Activated CD8-positive, alpha-beta T cell treated with anti-CD3 and anti-CD28 coated beads, Interleukin-2, amount 10 ng/mL, durations not matched to agents 7 days and 5 days (primary cell): Measurements from ENCODE around the gene SAA1. TPM values are rescaled to one million over a fixed set of nuclear protein-coding genes. Genes with fewer than 3 reads are reported as not detected.
A peak's percentile ranks its signal among the peaks of the same experiment; 100 is the strongest.

Source experiments
- ATAC-seq: fragments of 150-1000 bp; cut with Tn5 transposase; one replicate; pipeline ENCODE4 v1.10.0; 2021; ENCODE audit warnings: moderate library complexity
- CTCF ChIA-PET: fragments of 350-600 bp; sonication (Branson Sonifier 250); formaldehyde crosslinking; loops from one replicate; lab custom pipeline; 2021; ENCODE audit warnings: antibody characterized with exemption; lab: Charles Lee
- POLR2A ChIA-PET: fragments of 350-600 bp; sonication (Branson Sonifier 250); formaldehyde crosslinking; loops from one replicate; lab custom pipeline; 2021; ENCODE audit warnings: antibody characterized with exemption; lab: Charles Lee
- DNase-seq: peaks from one replicate; pipeline ENCODE4 v3.0.0-alpha.2; 2020
- H3K27ac Mint-ChIP-seq: one replicate; pipeline ENCODE4 v1.8.0; 2021; ENCODE audit warnings: mild to moderate bottlenecking, mixed read lengths
- H3K27me3 Mint-ChIP-seq: one replicate; pipeline ENCODE4 v1.8.0; 2021; ENCODE audit warnings: low read depth, mixed read lengths
- H3K36me3 Mint-ChIP-seq: one replicate; pipeline ENCODE4 v1.8.0; 2021; ENCODE audit warnings: low read depth, mixed read lengths
- H3K4me1 Mint-ChIP-seq: one replicate; pipeline ENCODE4 v1.8.0; 2021; ENCODE audit warnings: low read depth, mixed read lengths
- H3K4me3 Mint-ChIP-seq: one replicate; pipeline ENCODE4 v1.8.0; 2021; ENCODE audit warnings: mild to moderate bottlenecking, mixed read lengths
- H3K9me3 Mint-ChIP-seq: one replicate; pipeline ENCODE4 v1.8.0; 2022; ENCODE audit warnings: mixed read lengths; ENCODE audit not compliant: insufficient read depth
- total RNA-seq, 2 experiments: library from RNA; stranded (reverse); gene quantifications; one replicate each; pipeline ENCODE4 v1.2.3, GENCODE V29; 2021

The SAA1 gene
- total RNA-seq, 2 experiments from 2014 or later: not detected

DNA sequence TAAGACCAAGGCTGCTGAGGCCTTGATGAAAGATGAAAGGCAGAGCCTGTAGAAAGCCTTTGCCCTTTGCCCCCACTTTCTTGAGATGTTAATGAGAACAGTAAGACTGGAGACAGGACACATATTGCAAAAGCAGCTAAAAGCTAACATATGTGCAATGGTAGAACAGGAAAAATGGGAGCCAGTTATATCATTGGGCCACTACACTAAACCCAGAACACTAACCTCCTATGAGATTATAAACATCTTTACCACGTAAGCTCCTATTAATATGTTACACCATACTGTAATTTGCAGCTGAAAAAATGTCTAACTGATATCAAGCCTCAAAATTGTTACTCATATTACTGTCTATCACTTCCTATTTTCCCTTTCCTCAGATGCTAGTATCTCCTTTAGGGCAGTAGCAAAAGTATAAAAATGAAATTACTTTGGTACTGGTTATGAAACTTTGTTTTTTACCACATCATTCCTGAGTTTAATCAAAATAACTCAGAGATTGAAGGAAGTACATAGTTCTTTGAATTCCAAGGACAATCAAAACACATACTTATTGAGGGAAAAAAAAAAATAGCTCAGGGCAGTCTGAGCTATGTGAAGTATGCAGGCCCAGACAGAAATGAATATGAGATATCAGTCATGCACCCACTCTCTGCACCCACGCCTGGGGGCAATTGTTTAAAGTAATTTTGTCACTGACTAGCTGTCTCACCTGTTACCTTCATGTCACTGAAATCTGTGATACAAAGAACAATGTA, 46.8 kb downstream of the SAA1 start:
- H3K4me3 Mint-ChIP-seq: no peak overlapping the region
- ChIA-PET POLR2A (interaction anchor here (1.7 kb wide), 1 partner anchor 9 kb away, joined by 8 read pairs; the partner anchor contains the start of genes GTF2H1 and HPS5), CTCF (no interaction called here)
- ATAC-seq (no peak), DNase-seq (no peak)
- H3K4me1 Mint-ChIP-seq: peaks cover 1% of the 10 kb centered on the region
- H3K9me3 Mint-ChIP-seq: no peaks in the 10 kb centered on the region
- peak overlapping the region; percentile 22 for H3K27ac Mint-ChIP-seq
- no peaks in the 10 kb centered on the region for H3K27me3 Mint-ChIP-seq
- H3K36me3 Mint-ChIP-seq: peaks cover 34% of the 10 kb centered on the region

- no peak overlapping the region for H3K4me3 Mint-ChIP-seq
- CTCF ChIA-PET: interaction anchor here (1.2 to 2.3 kb wide), 2 partner anchors 7 to 70 kb away, joined by 3 to 6 read pairs; no protein-coding TSS in a partner anchor
- peaks cover 26% of the 10 kb centered on the region for H3K36me3 Mint-ChIP-seq
- POLR2A ChIA-PET: interaction anchor here (1.2 to 1.4 kb wide), 2 partner anchors 69 to 80 kb away, joined by 3 read pairs; partner anchors contain the start of gene LDHA
- H3K4me1 Mint-ChIP-seq: peaks cover 13% of the 10 kb centered on the region
- no peak overlapping the region for H3K27ac Mint-ChIP-seq
- H3K9me3 Mint-ChIP-seq: no peaks in the 10 kb centered on the region
- no peaks in the 10 kb centered on the region for H3K27me3 Mint-ChIP-seq
- DNase-seq (no peak), ATAC-seq (no peak)
These were observed 48.1 kb downstream of the SAA1 start for GRCh38 chr11:18313965-18314763.

- Mint-ChIP-seq H3K4me1 (peaks cover 20% of the 10 kb centered on the region), H3K9me3 (no peaks in the 10 kb centered on the region), H3K27ac (no peak overlapping the region), H3K36me3 (peaks cover 26% of the 10 kb centered on the region), H3K4me3 (no peak overlapping the region), H3K27me3 (no peaks in the 10 kb centered on the region)
- ChIA-PET POLR2A (interaction anchor here (0.6 to 1.4 kb wide), 2 partner anchors 55 to 69 kb away, joined by 3 to 4 read pairs; no protein-coding TSS in a partner anchor), CTCF (interaction anchor here (1.2 to 2.3 kb wide), 3 partner anchors 8 to 71 kb away, joined by 3 to 6 read pairs (median 6); no protein-coding TSS in a partner anchor)
- ATAC-seq: no peak
- no peak for DNase-seq
These were observed 48.9 kb downstream of the SAA1 start for GRCh38 chr11:18314784-18315523.

- ChIA-PET CTCF (interaction anchor here (1.2 to 2.2 kb wide), 3 partner anchors 16 to 72 kb away, joined by 3 to 9 read pairs (median 6); no protein-coding TSS in a partner anchor), POLR2A (interaction anchor here (0.7 kb wide), 1 partner anchor 79 kb away, joined by 3 read pairs; the partner anchor contains the start of gene LDHA)
These were observed 49.8 kb downstream of the SAA1 start for GRCh38 chr11:18315893-18316292.

DNA sequence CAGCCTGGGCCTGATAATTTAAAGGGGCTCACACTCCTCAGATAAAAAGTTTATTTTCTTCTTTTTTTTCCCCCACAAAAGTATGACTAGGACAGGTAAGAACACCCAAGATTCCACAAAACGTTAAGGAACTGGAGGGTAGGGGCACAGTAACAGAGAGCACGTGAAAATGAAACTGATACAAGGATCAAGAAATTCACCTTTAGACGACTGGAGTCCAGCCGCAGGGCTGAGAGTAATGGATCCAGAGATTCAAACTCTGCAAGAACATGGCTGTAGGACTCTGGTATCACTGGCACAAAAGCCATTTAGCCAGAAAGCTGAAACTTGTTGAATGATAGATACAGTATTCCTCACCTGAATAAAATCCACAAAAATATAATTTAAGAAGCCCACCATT, 51.5 kb downstream of the SAA1 start:
- POLR2A ChIA-PET: no interaction called here
- peaks cover 35% of the 10 kb centered on the region for H3K4me1 Mint-ChIP-seq
- peaks cover 15% of the 10 kb centered on the region for H3K36me3 Mint-ChIP-seq
- no peak overlapping the region for H3K4me3 Mint-ChIP-seq
- H3K9me3 Mint-ChIP-seq: no peaks in the 10 kb centered on the region
- CTCF ChIA-PET: interaction anchor here (2.2 kb wide), 1 partner anchor 74 kb away, joined by 9 read pairs; no protein-coding TSS in a partner anchor
- H3K27ac Mint-ChIP-seq: no peak overlapping the region
- no peak for ATAC-seq
- H3K27me3 Mint-ChIP-seq: no peaks in the 10 kb centered on the region
- no peak for DNase-seq

More at GRCh38 chr11:18315893-18316292, 49.8 kb downstream of the SAA1 start:
- H3K4me1 Mint-ChIP-seq: peaks cover 28% of the 10 kb centered on the region
- ATAC-seq: no peak
- H3K27me3 Mint-ChIP-seq: no peaks in the 10 kb centered on the region
- no peak for DNase-seq
- H3K9me3 Mint-ChIP-seq: no peaks in the 10 kb centered on the region
- peaks cover 23% of the 10 kb centered on the region for H3K36me3 Mint-ChIP-seq
- no peak overlapping the region for H3K4me3 Mint-ChIP-seq
- H3K27ac Mint-ChIP-seq: no peak overlapping the region

Other genes with a start within 250 kb of the SAA1 start
- under 1 TPM; 0.21 to 0.55 TPM for gene TPH1, start 220.0 kb upstream of the SAA1 start, total RNA-seq
- gene SAAL1, start 160.2 kb upstream of the SAA1 start, total RNA-seq: 10 to 100 TPM; 31.4 to 32.2 TPM
- gene MRGPRX3, start 133.7 kb upstream of the SAA1 start, total RNA-seq: not detected
- not detected for gene MRGPRX4, start 93.4 kb upstream of the SAA1 start, total RNA-seq
- gene SAA4, start 29.5 kb upstream of the SAA1 start, total RNA-seq: not detected
- gene SAA2, start 17.6 kb upstream of the SAA1 start, total RNA-seq: not detected
- 10 to 100 TPM; 15.8 to 18.0 TPM for gene HPS5, start 55.9 kb downstream of the SAA1 start, total RNA-seq
- gene GTF2H1, start 56.3 kb downstream of the SAA1 start, total RNA-seq: 10 to 100 TPM; 47.2 to 47.8 TPM
- 1,000 to 10,000 TPM; 1,251 to 1,270 TPM for gene LDHA, start 128.3 kb downstream of the SAA1 start, total RNA-seq
- gene LDHC, start 146.1 kb downstream of the SAA1 start, total RNA-seq: not detected
- not detected for gene LDHAL6A, start 189.6 kb downstream of the SAA1 start, total RNA-seq